ENCODE measurements around the gene TLE1.

Gene TLE1

DNA sequence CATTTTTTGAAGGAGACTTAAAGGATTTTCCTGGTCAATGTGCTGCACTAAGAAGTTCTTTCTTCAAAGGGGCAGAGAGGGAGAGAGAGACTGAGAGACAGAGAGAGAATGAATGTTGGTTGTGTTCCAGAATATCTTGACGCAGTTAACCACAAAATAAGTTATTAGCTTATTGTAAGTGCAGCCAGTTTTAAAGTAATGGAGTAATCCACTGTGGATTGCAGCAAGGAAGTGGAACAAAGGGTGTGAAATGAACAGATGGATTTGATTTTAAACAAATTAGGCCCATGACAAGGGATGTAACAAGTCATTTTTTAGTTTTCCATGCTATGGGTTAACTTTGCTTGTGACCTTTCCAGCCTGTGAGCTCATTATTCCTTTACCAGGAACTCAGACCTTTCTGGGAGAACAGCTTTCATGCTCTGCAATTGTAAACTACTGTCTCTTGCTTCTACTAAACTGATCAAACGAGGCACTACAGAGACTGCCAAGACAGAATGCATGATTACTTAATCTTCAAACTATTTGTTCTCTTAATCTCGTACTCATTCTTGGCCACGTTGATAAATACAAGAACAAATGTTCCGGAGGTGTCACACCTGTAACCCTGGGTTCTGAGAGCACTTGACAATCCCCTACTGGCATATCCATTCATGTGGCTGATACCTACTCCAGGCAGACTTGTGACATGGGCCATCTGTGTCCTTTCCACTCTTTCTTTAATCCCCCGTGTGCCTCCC lies 131.1 kb downstream of the TLE1 start:
- no peak overlapping the region for H2AFZ ChIP-seq (ENCODE audit: low read length)
- TF ChIP-seq EZH2 (IDR thresholded peaks at IDR 0.05; ENCODE audit: borderline replicate concordance, low read length) = no peak
- TF ChIP-seq, protein P1, sequence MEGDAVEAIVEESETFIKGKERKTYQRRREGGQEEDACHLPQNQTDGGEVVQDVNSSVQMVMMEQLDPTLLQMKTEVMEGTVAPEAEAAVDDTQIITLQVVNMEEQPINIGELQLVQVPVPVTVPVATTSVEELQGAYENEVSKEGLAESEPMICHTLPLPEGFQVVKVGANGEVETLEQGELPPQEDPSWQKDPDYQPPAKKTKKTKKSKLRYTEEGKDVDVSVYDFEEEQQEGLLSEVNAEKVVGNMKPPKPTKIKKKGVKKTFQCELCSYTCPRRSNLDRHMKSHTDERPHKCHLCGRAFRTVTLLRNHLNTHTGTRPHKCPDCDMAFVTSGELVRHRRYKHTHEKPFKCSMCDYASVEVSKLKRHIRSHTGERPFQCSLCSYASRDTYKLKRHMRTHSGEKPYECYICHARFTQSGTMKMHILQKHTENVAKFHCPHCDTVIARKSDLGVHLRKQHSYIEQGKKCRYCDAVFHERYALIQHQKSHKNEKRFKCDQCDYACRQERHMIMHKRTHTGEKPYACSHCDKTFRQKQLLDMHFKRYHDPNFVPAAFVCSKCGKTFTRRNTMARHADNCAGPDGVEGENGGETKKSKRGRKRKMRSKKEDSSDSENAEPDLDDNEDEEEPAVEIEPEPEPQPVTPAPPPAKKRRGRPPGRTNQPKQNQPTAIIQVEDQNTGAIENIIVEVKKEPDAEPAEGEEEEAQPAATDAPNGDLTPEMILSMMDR (IDR thresholded peaks at IDR 0.05; ENCODE audit: low read length) = no peak

DNA sequence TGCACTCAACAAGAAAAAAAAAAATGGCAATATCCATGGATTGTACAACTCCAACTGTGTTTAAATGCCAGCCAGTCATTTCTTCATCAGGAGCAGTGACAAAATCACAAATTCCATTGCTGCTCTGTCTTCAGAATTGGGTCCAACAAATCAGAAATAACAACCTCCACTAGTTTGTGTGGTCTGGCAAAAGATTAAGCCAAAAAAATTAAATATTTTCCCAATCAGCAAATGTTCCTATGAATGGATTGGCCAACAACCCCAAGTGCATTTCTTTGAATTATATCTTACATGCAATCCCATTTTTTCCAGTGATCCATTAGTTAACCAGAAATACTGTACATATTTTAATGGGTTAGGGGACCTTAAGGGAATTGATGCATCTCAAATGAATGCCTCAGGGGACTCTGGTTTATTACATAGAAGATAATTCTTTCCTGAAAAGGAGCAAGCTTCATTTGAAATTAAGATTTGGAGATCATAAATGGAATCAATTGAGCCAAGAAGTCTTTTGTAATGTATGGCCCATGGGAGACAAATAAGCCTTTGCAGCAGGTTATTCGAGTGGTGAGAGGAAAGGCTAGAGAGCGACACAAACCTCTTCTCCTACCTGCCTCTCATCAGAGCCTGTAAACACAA lies 131.8 kb downstream of the TLE1 start:
- Histone ChIP-seq H3K4me1 (ENCODE audit: insufficient read depth, low read length, severe bottlenecking) (no peaks in the 10 kb centered on the region), H2AFZ (ENCODE audit: low read length) (no peak overlapping the region), H3K4me2 (ENCODE audit: low read length) (no peak overlapping the region)

More for the DNA sequence above, 131.1 kb downstream of the TLE1 start:
- no peak overlapping the region for H3K27ac ChIP-seq (ENCODE audit: low read depth, low read length, poor library complexity, severe bottlenecking)
- H3K79me2 ChIP-seq (ENCODE audit: insufficient read depth, low read length) = no peaks in the 10 kb centered on the region
- H3K4me2 ChIP-seq (ENCODE audit: low read length) = no peak overlapping the region
- H3K9me3 ChIP-seq (ENCODE audit: low read length) = no peaks in the 10 kb centered on the region
- no peaks in the 10 kb centered on the region for H3K4me1 ChIP-seq (ENCODE audit: insufficient read depth, low read length, severe bottlenecking)
- H3K9me2 ChIP-seq (ENCODE audit: low read depth, low read length) = no peaks in the 10 kb centered on the region
- no peaks in the 10 kb centered on the region for H4K20me1 ChIP-seq (ENCODE audit: insufficient read depth, low read length)
- no peaks in the 10 kb centered on the region for H3K27me3 ChIP-seq (ENCODE audit: insufficient read depth, low read length)
- H3F3A ChIP-seq (ENCODE audit: insufficient read depth, low read length) = no peaks in the 10 kb centered on the region
- no peak overlapping the region for H3K9ac ChIP-seq (ENCODE audit: low read length)
- H3K4me3 ChIP-seq (ENCODE audit: low read depth, low read length, poor library complexity, severe bottlenecking) = no peak overlapping the region
- H3K36me3 ChIP-seq (ENCODE audit: insufficient read depth, low read length) = no peaks in the 10 kb centered on the region

DNA sequence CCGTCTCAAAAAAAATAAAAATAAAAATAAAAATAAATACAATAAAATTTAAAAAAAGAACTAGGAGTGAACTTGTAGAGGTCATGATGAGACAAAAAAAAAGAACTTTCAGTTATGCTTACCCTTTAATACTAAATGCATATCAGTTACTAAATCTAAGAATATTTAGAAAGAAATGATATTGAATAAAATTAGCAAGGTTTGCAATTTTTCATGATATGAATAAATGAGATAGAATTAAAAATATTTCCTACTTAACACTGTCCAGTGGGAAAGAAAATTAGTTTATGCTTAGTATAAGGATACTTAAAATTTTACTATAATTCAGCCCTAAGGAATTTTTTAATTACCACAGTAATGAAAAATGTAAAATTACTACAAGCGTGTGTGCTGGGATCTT lies 132.4 kb downstream of the TLE1 start:
- no peaks in the 10 kb centered on the region for H3K36me3 ChIP-seq (ENCODE audit: insufficient read depth, low read length)
- no peaks in the 10 kb centered on the region for H3K9me3 ChIP-seq (ENCODE audit: low read length)
- H3K27ac ChIP-seq (ENCODE audit: low read depth, low read length, poor library complexity, severe bottlenecking) = no peak overlapping the region
- no peaks in the 10 kb centered on the region for H3F3A ChIP-seq (ENCODE audit: insufficient read depth, low read length)
- H3K4me2 ChIP-seq (ENCODE audit: low read length) = no peak overlapping the region
- H3K9ac ChIP-seq (ENCODE audit: low read length) = no peak overlapping the region
- no peaks in the 10 kb centered on the region for H3K27me3 ChIP-seq (ENCODE audit: insufficient read depth, low read length)
- H3K4me3 ChIP-seq (ENCODE audit: low read depth, low read length, poor library complexity, severe bottlenecking) = no peak overlapping the region
- H3K4me1 ChIP-seq (ENCODE audit: insufficient read depth, low read length, severe bottlenecking) = no peaks in the 10 kb centered on the region
- TF ChIP-seq, protein P1 (IDR thresholded peaks at IDR 0.05; ENCODE audit: low read length) = no peak
- no peak for TF ChIP-seq EZH2 (IDR thresholded peaks at IDR 0.05; ENCODE audit: borderline replicate concordance, low read length)
- H4K20me1 ChIP-seq (ENCODE audit: insufficient read depth, low read length) = no peaks in the 10 kb centered on the region
- no peak overlapping the region for H2AFZ ChIP-seq (ENCODE audit: low read length)
- no peaks in the 10 kb centered on the region for H3K9me2 ChIP-seq (ENCODE audit: low read depth, low read length)
- H3K79me2 ChIP-seq (ENCODE audit: insufficient read depth, low read length) = no peaks in the 10 kb centered on the region

More for the DNA sequence above, 131.8 kb downstream of the TLE1 start:
- Histone ChIP-seq H3K36me3 (ENCODE audit: insufficient read depth, low read length) (no peaks in the 10 kb centered on the region), H3K4me3 (ENCODE audit: low read depth, low read length, poor library complexity, severe bottlenecking) (no peak overlapping the region), H3K27ac (ENCODE audit: low read depth, low read length, poor library complexity, severe bottlenecking) (no peak overlapping the region), H3F3A (ENCODE audit: insufficient read depth, low read length) (no peaks in the 10 kb centered on the region), H3K9me2 (ENCODE audit: low read depth, low read length) (no peaks in the 10 kb centered on the region), H4K20me1 (ENCODE audit: insufficient read depth, low read length) (no peaks in the 10 kb centered on the region), H3K9me3 (ENCODE audit: low read length) (no peaks in the 10 kb centered on the region), H3K79me2 (ENCODE audit: insufficient read depth, low read length) (no peaks in the 10 kb centered on the region), H3K27me3 (ENCODE audit: insufficient read depth, low read length) (no peaks in the 10 kb centered on the region), H3K9ac (ENCODE audit: low read length) (no peak overlapping the region)
- TF ChIP-seq, protein P1 (IDR thresholded peaks at IDR 0.05; ENCODE audit: low read length) = no peak
- TF ChIP-seq EZH2 (IDR thresholded peaks at IDR 0.05; ENCODE audit: borderline replicate concordance, low read length) = no peak
